HL-60/S4 treated with phorbol 12-myristate 13-acetate at 8.2 ng/mL for 4 days and 3 days (cell line): ENCODE data around the gene SLC35F2.

Experiments
- in situ Hi-C: fragments of 300-500 bp; cut with MboI; formaldehyde crosslinking; loops from 2 replicates; pipeline ENCODE4 v1.15.0; 2022; ENCODE audit warnings: low sequenced_read_pairs

The SLC35F2 gene

GRCh38 chr11:107743191-107743590 is 115.4 kb downstream of the SLC35F2 start:
- in situ Hi-C loops = no loop called here

GRCh38 chr11:107741044-107741823 is 117.4 kb downstream of the SLC35F2 start:
- in situ Hi-C loops = no loop called here
